ENCODE data around the gene FKBP5.

FKBP5 gene

DNA sequence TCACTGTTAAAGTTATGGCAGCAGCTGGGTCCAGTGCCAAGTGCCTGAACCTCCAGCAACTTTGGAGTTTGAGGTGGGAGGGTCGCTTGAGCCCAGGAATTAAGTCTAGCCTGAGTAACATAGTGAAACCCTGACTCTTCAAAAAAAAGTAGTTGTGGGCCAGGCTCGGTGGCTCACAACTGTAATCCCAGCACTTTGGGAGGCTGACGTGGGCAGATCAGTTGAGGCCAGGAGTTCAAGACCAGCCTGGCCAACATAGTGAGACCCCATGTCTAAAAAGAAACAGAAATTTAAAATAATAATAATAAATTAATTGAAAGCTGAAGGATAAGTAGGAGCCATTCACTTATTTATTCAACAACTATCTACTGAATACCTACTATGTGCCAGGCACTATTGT, 33.8 kb downstream of the FKBP5 start:
- no peak for DNase-seq

DNA sequence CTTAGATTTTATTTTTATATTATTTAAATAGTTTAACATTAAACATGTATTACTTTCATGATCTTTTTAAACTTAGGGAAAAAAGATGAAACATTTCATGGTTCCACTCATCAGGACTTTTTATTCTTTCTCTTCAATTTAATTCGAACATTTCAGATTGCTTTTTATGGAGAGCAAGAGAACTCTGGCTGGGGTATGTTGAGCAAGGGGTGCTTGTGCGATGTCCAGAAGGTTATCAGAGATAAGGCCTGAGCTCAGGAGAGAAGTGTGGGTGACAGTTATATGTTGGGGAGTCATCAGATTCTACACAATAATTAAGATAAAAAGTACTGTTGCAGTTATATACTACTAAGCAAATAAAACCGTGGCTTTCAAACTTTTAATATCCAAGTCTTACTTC, 37.5 kb downstream of the FKBP5 start:
- DNase-seq: no peak

DNA sequence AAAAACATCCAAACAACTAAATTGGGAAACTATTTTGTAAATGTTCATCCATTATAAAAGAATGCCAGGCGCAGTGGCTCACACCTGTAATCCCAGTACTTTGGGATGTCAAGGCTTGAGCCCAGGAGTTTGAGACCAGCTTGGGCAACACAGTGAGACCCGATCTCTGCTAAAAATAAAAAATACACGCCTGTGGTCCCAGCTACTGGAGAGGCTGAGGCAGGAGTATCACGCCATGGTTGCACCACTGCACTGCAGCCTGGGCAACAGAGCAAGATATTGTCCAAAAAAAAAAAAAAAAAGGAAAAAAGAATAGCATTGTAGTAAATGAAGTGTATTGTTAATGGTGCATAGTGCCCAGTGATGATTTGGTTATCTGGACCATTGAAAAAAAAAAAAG, 38.7 kb downstream of the FKBP5 start:
- DNase-seq: no peak

DNA sequence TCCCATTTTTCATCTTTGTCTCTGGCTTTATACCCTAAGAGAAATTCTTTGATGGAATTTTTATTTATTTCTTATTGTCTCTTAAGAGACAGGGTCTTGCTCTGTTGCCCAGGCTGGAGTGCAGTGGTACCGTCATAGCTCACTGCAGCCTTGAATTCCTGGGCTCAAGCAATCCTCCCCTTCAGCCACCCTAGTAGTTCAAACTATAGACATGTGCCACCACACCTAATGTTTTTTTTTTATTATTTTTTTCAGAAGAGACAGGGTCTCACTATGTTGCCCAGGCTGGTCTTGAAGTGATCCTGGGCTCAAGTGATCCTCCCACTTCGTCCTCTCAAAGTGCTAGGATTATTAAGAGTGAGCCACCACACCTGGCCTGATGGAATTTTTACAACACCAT, 40.5 kb downstream of the FKBP5 start:
- no peak for DNase-seq

DNA sequence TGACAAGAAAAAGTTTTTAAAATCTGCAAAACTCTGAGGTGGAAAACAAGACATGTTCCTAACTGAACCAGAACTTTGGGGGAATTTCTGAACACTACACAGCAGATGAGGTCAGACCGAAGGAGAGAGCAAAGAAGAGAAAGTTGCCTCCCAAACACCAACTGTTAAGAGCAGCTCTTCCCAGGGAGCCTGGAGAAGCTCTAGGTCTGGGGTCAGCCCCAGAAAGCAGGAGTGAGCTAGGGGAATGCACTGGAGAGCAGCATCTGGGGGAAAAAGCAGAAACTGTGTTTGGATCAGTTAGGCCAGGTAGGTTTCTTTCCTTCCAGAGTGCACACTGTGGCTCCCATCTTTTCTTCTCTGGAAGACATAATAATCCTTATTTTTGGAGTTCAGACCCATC, 41.3 kb downstream of the FKBP5 start:
- no peak for DNase-seq

DNA sequence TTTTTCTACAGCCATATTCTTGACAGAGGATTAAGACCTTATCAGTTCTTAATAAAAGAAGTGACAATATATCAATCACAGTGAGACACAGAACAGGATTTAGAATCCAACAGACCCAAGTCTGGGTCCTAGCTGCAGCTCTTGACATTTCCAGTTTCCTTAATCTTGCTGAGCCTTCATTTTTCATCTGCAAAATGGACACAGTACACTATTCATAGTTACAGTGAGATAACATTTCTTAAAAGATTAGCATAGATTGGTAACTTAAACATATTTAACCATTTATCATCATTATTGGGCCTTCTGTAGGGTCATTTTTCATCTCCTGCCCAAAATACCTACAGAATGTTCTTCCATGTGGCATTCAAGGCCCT, 45.6 kb downstream of the FKBP5 start:
- DNase-seq: no peak

DNA sequence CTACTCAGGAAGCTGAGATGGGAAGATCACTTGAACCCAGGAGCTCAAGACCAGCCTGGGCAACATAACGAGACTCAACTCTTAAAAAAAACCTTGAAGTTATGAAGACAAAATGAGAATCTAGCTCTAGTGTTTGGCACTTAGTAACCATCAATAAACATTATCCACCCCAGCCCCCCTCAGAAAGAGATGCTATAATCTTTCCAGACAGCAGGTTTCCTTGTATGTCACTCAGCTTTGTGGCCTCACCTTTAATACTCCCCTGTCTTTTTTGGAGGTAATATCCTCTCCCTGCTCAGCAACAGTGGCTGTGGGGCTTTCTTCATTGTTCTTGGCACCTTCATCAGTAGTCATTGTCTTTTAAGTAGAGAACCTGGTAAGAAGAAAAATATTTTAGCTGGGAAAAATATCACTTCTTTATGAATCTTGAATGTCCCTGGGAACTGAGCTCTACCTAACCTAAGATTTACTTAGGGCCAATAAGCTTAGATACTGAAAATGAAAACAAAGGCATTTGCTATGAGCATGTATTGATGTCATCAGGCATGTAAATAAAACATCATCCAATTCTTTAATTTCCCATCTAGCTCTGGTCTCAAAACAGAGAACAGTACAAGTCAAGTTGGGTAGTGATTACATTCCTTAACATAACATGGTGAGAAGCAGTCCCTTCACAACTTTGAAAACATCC, 46.1 kb downstream of the FKBP5 start:
- no peak for DNase-seq

DNA sequence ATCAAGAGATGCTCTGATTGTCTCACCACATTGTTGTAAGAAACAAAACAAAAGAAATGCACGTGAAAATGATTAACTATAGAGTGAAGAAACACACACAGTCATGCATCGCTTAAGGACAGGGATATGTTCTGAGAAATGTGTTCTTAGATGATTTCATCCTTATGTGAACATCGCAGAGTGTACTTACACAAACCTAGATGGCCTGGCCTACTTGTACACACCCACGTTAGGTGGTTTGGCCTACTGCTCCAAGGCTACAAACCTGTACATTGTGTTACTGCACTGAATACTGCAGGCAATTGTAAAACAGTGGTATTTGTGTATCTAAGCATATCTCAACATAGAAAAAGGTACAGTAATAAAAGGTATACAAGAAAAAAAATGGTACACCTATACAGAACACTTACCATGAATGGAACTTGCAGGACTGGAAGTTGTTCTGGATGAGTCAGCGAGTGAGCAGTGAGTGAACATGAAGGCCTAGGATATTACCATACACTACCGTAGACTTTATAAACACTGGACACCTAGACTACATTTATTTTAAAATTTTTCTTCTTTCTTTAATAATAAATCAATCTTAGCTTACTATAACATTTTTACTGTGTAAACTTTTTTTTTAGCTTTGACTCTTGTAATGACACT, 48.6 kb downstream of the FKBP5 start:
- DNase-seq: no peak

DNA sequence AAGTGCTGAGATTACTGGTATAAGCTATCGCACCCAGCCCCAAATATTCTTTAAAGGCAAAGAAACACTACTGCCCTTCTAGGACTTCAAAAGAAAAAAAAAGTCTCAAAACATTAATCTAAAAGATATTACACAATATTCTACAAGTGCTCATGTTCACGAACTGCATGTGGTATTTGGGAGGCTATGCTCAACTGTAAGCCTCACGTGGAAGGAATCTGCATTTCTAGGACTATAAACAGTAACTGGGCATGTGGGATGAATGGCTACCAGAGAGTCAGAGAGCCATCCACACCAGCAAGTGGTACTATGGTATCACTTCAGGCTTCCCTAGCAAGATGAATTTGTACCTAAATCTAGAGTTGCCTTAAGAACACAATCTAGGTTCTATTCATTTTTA, 50.0 kb downstream of the FKBP5 start:
- no peak for DNase-seq

DNA sequence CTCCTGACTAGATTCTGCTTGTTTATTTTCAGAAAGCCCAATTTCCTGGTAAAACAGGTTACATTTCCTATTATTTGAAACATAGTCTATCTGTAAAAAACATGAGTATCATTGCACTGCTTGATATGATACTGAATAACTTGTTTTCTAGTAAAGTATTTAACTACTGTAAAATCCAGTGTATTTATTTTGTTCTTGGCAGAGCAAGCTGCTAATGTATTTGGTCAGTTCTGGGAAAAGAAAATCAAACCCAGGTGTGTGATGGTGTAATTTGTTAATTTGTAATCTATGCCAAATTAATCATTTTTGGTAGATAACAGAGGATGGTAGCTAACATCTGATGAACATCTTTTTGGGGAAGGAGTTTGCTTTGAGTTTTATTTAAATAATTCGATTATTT, 50.8 kb downstream of the FKBP5 start:
- DNase-seq: no peak

DNA sequence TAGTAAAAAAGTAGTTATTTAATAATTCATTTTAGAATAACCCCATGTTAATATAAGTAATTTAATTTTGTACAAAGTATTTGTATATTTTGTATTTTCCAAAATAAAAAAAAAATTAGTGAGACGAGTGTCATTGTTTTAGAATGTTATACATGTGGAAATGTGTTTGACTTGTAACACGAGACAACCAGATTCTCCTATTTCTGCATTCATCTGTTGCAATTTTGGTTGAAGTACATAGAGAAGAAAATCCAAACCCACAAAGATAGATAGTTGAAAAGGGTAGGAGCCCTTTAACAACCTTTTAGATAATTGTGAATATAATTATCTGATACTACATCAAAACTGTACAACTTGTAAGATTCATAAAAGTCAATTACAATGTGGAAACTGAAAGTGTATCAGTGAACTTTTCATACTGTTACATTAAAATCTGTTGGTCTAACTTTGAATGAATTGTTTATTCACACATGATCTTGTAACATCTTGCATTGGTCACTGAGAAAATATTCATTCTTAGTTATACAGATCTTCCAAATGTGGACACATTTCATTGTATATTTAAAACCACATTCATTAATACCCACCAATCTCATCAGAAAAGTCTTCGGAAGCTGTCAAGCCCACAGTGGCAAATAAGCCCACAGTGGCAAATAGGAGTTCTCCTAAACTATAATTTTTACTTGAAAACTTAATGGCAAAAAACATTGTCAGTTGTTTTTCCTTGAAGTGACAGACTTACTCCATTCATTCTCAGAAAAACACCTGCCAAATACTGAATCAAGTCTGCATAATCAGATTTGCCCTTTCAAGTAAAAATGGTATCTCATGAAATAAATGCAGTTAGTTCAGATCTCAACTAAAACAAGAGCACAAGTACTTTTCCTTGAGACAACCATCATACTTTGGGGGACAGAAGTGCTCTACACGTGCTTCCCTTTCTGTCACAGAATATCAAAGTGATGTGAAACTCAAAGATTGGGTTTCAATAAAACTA, 52.8 kb downstream of the FKBP5 start:
- DNase-seq: no peak

DNA sequence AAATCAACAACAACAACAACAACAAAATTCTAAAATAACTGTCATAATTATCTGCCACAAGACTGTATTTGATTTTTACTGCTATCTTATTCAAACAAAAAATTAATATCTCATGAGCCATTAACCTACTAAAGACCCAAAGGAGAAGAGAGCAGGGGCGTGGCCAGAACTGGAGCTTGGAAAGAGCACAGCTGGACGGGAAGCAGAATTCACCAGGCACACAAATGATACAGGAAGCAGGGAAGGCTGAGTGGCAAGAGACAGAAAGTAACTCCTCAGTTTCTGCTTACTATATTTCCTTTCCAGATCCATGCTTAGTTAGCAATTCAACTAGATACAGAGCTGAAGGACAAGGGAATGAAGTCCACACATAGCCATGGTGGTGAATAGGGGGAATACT, 54.4 kb downstream of the FKBP5 start:
- DNase-seq: no peak

DNA sequence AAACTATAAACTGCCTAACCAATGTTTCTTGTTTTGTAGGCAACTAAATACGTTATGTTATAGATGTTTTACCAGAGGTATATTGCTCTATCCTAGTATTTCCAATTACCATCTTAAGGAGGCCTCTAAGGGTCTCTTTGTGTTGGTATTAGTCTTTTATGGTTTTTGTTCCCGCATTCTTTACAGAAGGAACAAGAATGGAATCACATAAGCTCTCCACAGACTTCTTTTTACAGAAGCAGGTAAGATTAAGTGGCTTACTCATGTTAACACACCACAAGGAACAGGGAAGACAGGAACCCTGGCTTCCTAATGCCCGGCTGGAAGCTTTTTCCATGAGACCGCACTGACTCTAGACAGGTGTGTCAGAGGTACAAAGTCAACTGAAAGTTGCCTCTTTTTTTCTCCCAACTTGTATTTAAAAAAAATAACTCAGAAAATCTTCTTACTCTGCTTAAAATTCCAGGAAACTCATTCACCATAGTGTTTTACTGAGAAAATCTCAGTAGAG, 55.1 kb downstream of the FKBP5 start:
- no peak for DNase-seq

DNA sequence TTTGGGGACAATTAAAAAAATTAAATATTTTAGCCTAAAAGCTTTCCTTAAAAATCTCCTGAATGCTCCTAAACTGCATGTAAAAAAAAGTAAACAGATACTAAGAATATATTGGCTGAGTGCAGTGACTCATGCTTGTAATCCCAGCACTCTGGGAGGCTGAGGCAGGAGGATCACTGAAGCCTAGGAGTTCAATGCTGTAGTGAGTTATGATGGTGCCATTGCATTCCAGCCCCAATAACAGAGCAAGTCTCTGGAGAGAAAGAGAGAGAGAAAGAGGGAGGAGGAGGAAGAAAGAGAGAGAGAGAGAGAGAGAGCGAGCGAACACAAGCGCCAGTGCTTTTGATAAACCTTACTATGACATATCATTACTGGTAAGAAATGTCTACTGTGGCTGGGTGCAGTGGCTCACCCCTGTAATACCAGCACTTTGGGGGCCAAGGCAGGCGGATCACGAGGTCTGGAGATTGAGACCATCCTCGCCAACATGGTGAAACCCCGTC, 58.8 kb downstream of the FKBP5 start:
- no peak for DNase-seq

DNA sequence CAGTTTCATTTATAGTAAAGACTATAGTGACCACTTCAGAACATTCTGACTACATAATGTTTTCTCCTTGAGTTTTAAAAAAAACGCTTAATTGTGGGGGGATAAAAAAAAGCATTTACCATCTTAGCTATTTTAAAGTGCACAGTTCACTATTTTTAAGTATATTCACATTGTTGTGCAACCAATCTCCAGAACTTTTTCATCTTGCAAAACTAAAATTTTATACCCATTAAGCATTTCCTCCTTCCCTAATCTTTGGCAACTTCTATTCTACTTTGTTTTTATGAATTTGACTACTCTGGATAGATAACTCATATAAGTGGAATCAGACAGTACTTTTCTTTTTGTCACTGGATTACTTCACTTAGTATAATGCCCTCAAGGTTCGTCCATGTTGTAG, 62.3 kb downstream of the FKBP5 start:
- DNase-seq: no peak

DNA sequence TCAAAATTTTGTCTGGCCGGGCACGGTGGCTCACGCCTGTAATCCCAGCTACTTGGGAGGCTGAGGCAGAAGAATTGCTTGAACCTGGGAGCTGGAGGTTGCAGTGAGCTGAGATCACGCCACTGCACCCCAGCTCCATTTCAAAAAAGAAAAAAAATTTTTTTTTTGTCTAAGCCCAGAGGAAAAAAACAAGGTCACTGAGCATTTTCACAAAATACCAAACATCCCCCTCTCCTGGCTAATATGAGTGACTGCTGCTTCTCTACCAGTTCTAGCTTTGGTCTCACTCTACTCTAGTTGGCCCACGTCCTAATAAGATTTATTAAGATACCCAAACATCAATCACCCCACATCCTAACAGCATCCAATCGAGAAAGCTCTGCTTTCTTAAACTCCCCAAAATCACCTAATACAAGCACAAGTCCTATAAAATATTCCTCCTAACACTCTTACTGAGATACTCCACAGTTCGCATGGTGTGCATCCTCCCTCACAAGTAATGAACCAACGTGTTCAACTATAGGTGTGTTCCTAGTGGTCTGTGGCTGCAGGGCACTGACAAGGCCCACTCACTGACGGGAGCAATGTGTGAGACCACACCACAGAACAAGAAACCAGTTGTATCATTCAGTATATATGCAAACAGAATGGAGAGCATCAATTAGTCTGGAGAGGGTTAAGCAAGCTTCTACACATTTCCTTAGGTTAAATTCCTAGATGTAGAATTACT, 64.2 kb downstream of the FKBP5 start:
- DNase-seq: no peak

DNA sequence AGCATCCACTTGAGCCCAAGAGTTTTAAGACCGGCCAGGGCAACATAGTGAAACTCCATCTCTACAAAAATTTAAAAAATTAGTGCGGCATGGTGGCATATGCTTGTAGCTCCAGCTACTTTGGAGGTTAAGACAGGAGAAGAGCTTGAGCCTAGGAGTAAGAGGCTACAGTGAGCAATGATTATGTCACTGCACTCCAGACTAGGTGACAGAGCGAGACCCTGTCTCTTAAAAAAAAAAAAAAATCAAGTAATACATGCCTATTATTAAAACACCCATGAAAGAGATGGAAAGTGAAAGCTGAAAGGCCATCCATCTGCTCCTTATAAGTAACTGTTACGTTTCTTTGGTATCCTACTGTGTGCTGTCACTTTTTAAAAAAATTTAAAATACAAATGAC, 66.4 kb downstream of the FKBP5 start:
- DNase-seq: no peak

DNA sequence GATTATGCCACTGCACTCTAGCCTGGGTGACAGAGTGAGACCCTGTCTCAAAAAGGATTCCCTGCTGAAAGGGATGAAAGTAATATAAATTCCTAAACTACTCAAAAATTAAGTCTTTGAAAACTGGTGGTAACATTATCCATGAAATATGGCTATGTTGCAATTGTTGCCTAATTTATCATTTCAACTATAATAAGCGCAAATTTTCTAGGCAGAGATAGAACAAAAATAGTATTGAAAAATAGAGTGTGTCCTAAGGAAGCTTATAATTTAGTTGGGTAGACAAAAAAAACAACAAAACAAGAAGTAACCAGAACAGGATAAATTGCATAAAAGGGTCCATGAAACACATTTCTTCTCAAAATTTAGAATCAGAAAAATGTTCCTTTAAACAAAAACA, 68.0 kb downstream of the FKBP5 start:
- no peak for DNase-seq

DNA sequence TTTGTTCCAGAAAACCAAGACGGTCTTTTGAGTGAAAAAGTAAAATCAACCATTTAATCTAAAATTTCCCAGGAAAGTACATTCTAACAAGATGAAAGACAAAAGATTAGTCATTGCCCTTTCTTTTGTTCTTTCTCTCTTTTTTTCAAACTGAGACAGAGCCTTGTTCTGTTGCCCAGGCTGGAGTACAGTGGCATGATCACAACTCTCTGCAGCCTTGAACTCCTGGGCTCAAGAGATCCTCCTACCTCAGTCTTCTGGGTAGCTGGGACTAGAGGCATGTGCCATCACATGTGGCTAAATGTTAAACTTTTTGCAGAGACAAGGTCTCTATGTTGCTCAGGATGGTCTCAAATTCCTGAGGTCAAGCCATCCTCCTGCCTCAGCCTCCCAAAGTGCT, 75.0 kb downstream of the FKBP5 start:
- no peak for DNase-seq

DNA sequence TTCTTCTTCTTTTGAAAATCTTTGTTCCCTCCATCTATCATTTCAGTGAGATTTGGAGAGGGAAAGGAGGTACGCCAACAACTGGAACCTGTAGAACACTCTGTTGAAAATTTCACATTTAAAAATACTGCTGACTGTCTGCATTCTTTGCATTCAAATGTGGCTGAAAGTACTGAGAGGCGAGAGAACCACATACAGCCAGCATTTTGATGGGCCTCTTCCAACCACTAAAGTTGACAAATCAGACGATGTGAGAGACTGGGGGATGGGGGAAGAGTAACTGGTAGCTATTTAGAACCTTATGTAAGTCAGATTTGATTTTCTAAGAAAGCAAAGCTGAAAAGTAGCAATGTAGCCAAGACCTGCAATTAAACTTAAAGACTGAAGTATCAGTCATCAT, 77.5 kb downstream of the FKBP5 start:
- no peak for DNase-seq

DNA sequence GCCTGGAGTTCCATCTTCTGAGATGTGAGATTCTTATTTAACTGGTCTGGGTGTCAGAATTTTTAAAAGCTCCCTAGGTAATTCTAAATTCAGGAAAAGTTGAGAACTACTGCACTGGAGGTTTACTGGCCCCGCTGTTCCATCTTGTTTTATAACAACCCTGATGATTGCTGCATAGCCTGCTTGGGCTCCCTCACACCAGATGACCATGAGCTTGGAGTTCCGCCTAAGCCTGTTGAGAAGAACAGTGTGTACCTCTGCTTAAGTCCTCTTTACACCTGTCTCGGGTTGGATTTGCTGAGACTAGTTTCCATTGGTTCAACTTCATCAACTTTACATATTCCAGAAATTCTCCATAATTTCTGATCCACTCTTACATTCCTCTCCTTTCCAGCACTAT, 77.9 kb downstream of the FKBP5 start:
- no peak for DNase-seq

DNA sequence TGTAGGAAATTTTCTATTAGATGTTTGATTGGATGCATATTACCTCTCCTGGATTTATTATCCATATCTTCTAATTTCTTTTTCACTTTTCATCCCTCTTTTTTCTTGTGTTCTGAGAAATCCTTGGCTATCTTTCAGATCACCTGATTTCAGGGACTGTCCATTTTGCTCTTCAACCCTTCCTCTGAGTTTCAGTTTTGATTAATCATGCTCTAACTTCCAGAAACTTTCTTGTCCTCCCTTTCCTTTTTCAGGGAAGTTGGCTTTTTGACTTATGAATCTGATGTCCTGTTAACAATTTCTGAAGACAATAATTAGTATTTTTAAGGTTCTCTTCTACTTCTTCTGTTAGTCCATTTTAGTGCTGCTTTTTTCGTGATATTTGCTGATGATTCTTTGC, 79.1 kb downstream of the FKBP5 start:
- no peak for DNase-seq
